HG03064 (cell line): ENCODE data around the gene LTBP1.
"Not testable (repeated sequence)": the region's sequence is repeated elsewhere in the genome, so short reads cannot be mapped to it uniquely, and the experiment has no call there.

Experiments used
- ATAC-seq: cut with Tn5 transposase; IDR thresholded peaks from one replicate; pipeline ENCODE4 v1.9.1; 2021; ENCODE audit warnings: low read depth; ENCODE audit not compliant: unreplicated experiment

LTBP1 gene

DNA sequence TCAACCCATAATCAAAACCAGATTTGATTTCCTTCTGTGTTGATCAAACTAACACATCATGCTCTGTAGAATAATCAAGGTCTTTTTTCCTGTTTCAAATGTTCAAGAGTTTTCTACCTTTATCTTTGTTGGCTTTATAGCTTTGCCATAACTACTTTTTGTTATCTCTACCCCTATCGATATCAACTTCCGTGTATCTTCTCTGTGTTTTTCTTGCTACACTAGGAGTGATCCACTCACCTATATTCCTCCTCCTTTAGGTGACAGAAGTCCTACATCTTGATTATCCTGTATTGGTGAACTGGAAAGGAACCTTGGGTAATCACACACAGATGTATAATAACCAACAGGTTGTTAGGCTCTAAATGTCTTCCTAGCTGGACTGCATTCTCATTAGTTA lies 85.5 kb downstream of the LTBP1 start:
- ATAC-seq = no peak

DNA sequence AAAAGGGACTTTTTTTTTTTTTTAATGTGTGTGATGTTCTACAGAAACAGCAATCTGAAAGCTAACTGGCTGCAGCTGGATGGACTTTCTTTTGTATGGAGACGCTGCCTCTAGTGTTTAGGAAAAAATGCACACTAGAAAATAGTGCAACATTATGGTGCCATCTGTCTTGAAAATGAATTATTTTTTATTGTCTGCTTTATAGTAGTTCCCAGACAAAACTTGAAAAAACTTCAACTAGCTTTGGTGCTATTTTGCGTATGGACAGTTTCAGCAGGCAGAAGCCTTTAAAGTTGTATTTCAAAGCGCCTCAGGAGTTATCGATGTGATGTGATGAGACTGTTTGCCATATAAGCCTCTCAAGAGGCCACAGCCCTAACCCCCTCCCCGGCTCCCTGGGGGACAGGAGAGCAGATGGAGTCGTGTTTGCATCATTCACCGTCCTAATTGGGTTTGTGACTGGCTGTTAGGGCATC lies 86.9 kb downstream of the LTBP1 start:
- ATAC-seq = no peak

DNA sequence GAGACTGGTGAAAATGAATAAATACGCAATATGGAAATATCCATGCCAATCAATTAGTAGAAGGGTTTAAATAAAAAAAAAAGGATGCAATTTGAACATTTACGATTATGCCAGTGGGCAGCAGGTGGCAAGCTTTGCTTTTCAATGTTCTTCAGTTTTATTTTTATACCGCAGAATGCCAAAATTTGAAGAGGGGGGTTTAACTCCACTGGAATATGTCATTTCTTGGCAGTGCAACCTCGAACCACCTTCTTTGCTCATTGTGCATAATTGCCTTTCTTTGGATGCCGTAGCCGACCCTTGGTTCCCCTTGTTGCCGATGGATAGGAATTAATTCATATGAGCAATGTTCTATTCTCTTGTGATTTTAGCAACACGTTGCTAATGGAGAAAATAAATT lies 88.0 kb downstream of the LTBP1 start:
- ATAC-seq = no peak

DNA sequence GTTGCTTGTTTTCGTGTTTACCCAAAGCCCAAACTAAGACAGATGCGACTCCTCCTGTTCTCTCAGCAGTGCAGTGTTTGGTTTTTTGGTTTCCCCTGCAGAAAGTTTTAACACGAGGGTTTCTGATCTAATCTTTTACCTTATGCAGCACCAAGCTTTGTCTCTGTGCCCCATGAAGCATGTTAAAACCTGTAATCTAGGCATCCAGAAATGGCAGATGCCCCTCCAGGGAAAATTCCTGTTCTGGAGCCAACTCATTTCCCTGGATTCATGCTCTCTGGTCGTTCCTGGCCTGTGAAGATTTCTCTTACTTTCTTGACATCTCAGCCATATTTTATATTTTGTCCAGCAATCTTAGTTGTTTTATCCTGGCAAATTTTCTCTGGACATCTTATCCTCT lies 91.5 kb downstream of the LTBP1 start:
- ATAC-seq = no peak

DNA sequence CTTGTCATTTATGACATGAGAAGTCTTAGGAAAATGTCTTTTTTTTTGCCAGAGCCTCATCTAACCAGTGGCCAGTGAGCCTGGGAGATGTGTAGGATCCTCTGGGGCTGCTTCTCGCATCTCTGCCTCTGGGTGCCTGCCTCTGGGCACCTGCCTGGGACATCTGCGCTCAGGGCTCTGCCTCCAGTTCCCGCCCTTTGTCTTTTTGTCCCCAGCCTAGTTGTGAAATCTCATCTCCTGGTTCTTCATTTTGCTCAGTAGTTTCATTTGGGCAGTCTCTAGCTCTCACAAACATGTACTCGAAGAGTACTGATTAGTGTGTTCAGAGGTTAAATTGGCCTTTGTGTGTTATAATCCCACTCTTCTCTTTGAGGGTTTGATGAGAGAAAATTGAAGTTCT lies 92.0 kb downstream of the LTBP1 start:
- ATAC-seq = no peak

DNA sequence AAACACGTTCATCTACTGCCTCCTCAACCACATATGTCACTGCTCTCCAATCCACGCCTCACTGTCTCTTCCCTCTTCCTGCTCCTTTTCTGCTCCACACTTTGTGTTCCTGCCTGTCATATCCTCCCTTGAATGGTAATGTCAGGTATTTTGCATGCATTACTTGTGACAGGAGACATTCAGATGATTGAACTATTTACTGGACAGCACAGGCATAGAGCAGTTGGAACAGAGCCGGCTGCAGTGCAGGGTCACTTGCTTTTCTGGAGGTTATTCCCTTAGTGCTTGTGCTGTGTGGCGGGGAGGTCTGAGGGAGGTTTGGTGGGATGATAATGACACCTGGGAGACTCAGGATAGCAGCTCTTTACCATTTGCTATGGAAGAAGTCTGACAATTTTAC lies 93.8 kb downstream of the LTBP1 start:
- ATAC-seq = no peak

DNA sequence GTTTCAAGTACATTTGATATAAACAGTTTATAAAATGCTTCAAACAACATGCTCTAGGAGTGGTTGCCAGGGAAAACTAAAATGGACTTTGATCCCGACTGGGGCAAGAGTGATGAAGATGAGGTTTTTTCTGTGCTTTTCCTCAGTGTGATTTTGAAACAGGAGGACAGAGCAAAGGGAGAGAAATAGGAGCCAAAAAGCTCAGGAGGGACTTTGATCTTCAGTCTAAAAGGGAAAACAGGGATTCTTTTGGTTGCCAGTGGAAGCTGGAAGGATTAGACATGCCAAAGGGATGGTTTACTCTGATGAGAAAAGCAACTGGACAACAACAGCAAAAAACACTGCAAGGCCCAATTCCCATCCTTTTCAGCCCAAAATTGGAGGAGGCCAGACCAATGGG lies 95.5 kb downstream of the LTBP1 start:
- ATAC-seq = no peak

DNA sequence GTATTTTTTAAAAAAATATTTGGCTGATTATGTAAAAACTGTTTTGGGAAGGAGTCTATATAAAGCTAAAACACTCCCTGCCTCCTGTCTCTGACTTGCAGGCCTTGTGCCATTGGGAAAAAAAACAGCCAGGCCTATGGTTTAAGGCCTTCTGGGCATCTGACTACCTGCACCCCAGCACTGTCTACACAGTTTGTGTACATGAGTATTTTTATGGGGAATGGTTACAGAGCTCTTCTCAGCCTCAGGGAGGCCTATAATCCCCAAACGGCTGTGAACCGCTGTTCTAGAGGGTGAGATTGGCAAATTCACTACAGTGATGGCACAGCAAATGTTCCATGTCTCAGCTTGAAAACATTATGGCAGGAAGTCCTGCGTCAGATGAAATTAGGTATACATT lies 96.1 kb downstream of the LTBP1 start:
- no peak for ATAC-seq

DNA sequence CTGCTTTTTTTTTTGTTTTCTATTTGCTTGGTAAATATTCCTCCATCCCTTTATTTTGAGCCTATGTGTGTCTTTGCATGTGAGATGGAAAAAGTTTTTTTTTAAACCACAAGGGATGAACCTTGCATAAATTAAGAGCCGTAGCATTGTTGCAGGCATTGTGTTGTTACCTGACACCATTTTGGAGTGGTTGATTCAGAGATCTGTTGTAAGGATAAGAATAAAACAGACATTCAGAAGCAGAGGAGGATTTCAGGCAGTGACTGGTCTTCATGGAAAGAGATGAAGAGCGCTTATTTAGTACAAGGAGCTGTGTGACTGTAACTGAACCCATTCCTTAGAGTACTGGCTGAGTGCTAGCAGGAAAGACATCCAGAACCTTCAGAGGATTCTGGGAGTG lies 101.2 kb downstream of the LTBP1 start:
- ATAC-seq = no peak

DNA sequence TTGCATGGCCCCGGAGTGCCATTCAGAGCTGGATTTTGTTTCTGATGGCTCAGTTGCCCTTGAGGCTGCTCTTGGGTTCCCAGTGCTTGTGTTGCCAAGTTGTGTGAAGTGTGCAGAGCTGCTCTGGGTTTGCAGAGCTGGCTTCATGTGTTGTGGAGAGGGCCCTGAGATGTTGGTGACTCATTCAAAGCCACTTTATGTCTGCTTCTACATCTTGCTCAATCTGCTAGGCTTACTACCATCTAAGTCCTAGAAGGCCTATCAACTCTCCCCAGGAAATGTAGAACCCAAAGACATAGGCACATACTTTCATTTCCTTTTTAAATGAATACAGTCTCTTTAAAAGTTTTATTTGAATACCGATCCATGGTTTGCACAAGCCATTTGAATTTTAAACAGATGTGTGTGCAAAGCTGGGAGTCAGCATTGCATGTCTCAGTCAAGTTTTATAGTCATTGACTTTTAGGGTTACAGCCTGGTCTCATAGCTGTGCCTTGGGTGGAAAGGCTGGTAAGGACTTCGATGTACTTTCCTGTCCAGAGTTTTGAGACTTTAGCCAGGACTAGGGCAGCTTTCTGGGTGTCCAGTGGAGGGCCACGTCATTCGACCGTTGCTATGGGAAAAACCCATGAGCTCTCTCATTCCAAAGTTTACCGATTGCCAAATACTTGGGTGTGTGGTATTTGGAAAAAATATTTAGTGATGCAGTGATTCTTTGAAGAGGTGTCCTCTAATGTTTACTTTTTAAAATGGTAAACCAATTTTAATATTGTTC lies 105.0 kb downstream of the LTBP1 start:
- ATAC-seq = no peak

DNA sequence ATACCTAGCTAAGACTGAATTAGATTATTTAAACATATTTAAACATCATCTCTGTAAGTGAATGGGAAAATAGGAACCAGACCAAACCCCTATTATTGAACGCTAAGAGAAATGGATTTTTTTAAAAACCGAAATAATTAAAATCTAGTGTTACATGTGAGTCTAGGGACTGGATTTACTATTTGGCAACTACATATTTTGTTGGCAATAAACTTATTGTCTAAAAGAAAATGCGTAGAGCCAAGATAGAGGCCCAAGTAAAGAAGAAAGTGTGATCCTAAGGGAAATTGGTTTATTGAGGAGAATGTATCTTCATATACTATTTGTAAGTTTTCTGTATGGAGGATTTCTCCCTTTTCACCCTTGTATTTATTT lies 105.6 kb downstream of the LTBP1 start:
- no peak for ATAC-seq

DNA sequence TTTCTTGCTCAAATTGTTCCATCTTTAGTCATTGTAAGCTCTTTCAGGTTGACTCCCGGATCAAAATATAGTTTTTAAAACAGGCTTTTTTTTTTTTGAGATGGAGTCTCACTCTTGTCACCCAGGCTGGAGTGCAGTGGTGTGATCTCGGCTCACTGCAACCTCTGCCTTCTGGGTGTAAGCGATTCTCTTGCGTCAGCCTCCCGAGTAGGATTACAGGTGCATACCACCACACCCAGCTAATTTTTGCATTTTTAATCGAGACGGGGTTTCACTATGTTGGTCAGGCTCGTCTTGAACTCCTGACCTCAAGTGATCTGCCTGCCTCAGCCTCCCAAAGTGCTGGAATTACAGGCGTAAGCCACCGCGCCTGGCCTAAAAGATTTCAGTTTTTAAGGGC lies 106.0 kb downstream of the LTBP1 start:
- not testable (repeated sequence) for ATAC-seq

DNA sequence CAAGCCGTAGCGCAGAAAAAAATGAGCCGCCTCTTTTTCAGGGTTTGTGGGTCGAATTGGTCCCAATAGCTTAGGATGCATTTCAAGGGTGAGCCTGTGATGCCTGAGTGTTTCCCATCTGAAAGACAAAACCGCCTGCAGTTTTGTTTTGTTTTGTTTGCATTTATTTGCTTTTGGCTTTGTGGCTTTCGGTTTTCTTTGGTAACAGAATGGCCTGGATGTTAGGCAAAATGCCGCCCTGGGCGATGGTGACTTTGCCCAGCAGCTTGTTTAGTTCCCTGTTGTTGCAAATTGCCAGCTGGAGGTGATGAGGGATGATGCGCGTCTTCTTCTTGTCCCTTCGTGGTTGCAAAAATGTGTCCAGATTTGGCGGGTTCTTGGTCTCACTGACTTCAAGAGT lies 109.4 kb downstream of the LTBP1 start:
- ATAC-seq = no peak

DNA sequence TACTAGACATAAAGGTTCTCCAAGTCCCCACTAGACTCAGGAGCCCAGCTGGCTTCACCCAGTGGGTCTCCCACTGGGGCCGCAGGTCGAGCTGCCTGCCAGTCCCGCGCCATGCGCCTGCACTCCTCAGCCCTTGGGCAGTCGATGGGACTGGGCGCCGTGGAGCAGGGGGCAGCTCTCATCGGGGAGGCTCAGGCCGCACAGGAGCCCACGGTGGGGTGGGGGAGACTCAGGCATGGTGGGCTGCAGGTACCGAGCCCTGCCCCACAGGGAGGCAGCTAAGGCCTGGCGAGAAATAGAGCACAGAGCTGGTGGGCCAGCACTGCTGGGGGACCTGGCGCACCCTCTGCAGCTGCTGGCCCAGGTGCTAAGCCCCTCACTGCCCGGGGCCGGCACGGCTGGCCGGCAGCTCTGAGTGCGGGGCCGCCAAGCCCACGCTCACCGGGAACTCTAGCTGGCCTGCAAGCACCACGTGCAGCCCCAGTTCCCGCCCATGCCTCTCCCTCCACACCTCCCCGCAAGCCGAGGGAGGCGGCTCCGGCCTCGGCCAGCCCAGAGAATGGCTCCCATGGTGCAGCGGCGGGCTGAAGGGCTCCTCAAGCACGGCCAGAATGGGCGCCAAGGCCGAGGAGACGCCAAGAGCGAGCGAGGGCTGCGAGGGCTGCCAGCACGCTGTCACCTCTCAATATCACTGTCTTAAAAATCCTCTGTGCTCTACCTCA lies 110.7 kb downstream of the LTBP1 start:
- not testable (repeated sequence) for ATAC-seq

DNA sequence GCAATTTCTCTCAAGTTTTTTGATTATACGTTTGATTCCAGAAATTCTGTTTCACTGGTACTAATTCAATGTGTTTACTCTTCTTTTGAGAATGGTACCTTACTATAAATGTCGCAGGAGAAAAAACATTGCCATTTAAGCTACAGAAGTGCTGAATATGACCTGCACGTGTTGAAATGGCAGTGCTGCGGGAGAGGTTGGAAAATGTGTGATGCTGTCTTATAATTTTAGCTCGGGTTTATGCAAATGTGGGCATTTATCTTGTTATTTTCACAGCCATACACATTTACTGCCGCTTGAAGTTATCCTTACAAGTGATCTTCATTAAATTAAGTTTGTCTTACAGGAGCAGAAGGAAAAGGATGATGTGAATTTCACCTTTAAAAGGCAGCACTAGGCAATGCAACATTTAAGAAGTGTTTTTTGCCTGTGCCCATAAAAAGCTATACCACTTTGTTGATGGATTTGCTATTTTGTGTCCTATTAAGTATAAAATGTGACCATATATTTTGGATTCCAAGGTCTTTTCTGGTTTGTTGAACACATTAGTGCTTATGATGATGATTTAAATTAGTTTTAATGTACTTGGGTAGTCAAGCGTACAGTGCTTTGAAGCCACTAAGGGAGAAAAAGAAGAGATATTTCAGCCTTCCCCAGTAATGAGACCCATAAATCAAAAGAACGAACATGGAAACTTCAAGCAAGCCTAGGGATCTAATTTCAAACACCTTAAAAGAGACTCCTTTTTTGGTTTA lies 112.1 kb downstream of the LTBP1 start:
- no peak for ATAC-seq

DNA sequence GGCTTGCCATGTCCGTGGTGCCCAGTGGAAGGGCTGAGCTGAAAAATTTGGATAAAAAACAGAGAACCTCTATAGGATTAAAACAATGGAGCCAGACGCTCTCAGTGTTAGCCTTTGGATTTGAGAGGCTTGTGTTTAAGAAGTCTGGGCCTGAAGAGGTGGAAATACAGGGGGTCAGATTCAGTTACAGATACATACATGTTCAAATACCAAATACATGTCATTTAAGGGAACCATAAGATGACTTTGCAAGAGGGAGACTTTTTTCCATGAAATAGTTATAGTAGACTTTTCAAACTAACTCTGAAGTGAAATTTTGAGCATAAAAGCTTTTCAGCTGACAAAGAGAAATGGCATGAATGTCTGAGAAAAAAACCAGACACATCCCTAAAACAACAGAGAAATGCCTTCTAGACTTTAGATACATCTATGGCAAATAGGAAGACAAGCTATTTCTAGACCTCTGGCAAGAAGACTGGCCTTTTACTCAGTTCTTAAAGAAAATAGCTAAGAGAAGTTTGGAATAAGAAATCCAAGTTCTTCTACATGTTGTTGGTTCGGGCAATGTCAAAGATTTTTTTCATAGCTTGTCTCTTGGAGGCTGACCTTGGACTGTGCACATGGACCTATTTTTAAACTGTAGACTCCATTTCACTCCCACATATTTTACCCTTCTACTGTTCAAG lies 112.9 kb downstream of the LTBP1 start:
- ATAC-seq = no peak

DNA sequence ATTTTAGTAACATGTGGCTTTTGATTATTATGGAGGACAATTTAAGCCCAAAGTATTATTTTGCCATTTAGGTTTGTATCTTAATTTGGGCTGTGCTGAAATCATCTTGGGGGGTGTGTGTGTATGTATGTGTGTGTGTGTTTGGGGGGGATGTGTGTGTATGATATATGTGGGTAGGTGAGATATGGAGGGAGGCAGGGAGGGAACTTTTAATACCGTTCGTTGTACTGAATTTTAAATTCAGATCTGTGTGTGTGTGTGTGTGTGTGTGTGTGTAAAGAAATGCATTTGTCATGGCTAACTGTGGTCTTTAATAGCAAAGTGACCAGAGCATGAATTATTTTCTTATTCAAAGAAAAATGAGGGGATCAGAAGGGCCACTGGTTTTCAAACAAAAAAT lies 113.7 kb downstream of the LTBP1 start:
- ATAC-seq = no peak

DNA sequence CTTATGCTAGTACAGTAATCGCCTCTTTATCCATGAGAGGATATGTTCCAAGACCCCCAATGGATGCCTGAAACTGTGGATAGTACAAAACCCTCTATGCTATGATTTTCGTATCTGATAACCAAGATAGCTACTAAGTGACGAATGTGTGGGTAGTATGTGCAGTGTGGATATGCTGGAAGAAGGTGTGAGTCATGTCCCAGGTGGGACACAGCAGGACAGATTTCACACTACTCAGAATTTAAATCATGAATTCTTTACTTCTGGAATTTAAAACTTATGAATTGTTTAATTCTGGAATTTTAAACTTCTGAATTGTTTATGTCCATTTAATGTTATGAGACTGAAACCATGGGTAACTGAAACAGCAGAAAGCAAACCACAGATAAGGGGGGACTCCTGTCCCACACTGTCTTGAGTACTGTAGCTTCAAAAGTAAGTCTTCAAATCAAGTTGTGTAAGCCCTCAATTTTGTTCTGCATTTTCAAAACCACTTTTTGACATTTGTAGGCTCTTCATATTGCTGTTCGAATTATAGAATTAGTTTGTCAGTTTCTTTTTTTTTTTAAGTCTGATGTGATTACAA lies 116.0 kb downstream of the LTBP1 start:
- no peak for ATAC-seq

DNA sequence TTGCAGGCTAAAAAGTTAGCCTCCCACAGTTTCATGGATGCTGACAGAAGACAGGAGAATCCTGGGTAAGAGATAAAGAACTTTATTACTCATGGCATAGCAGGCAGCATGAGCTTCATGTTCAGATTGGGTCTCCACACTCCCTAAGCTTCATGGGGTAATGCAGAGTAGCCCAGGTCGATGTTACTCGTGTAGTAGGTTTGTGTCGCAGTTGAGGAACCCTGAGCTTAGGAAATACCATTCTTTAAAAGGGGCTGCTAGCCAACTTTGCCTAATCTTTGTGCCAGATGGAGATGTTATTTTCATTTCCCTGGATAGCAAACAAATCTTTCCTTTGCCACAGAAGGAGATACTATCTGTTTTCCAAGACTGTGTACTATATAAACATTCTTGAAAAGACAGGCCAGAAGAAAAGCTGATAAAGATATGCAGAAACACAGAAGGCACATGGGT lies 117.6 kb downstream of the LTBP1 start:
- no peak for ATAC-seq

DNA sequence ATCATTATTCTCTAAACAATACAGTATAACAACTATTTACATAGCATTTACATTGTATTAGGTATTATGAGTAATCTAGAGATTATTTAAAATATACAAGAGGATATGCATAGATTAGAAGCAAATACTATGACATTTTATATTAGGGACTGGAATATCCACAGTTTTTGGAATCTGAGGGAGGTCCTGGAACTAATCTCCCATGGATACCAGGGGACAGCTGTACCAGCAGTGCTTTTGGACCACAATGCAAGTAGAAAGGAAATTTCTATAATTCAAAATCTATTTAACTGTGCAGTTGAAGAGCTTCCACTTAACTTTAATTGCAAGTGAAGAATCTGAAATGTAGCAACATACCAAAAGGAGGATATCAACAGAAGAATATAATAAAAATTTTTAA lies 120.8 kb downstream of the LTBP1 start:
- no peak for ATAC-seq
